DOHH2 (cell line): ENCODE data around the gene PLSCR4.

Experiments used
- H3F3A ChIP-seq: fragments of 200-600 bp; sonication (generic), shearing (Covaris generic); 2 replicates; pipeline ENCODE4 v1.6.0; 2016; ENCODE audit warnings: antibody characterized with exemption, mild to moderate bottlenecking; ENCODE audit not compliant: control insufficient read depth, insufficient read depth
- H3K27ac ChIP-seq: fragments of 200-600 bp; sonication (generic); 2 replicates; pipeline ENCODE4 v1.5.1; 2014; ENCODE audit warnings: low read depth, mild to moderate bottlenecking, low read length, moderate library complexity
- H3K27me3 ChIP-seq: fragments of 200-600 bp; sonication (generic); 2 replicates; pipeline ENCODE4 v1.6.1; 2014; ENCODE audit warnings: mild to moderate bottlenecking, low read length, mixed read lengths; ENCODE audit not compliant: control insufficient read depth
- H3K36me3 ChIP-seq: fragments of 200-600 bp; sonication (generic); 2 replicates; pipeline ENCODE4 v1.6.1; 2014; ENCODE audit warnings: mild to moderate bottlenecking, low read length, moderate library complexity, mixed read lengths; ENCODE audit not compliant: control insufficient read depth
- H3K4me1 ChIP-seq: fragments of 200-600 bp; sonication (generic); 2 replicates; pipeline ENCODE4 v1.6.1; 2014; ENCODE audit warnings: mild to moderate bottlenecking, low read length, mixed read lengths; ENCODE audit not compliant: control insufficient read depth
- H3K4me2 ChIP-seq: fragments of 200-600 bp; sonication (generic); 2 replicates; pipeline ENCODE4 v1.6.0; 2014; ENCODE audit warnings: mild to moderate bottlenecking, low read length, moderate library complexity
- H3K4me3 ChIP-seq: fragments of 200-600 bp; sonication (generic); 2 replicates; pipeline ENCODE4 v1.5.1; 2014; ENCODE audit warnings: mild to moderate bottlenecking, low read length, mixed read lengths
- H3K79me2 ChIP-seq: fragments of 200-600 bp; sonication (generic); 2 replicates; pipeline ENCODE4 v1.6.1; 2014; ENCODE audit warnings: mild to moderate bottlenecking, low read length, mixed read lengths; ENCODE audit not compliant: control insufficient read depth
- H3K9me2 ChIP-seq: fragments of 200-600 bp; sonication (generic); replicated peaks from 2 replicates; pipeline ENCODE4 v1.6.1; 2014; ENCODE audit warnings: mild to moderate bottlenecking, low read length, mixed read lengths; ENCODE audit not compliant: control insufficient read depth
- H3K9me3 ChIP-seq: fragments of 200-600 bp; sonication (generic); 2 replicates; pipeline ENCODE4 v1.6.1; 2014; ENCODE audit warnings: antibody characterized with exemption, low read length, mixed read lengths; ENCODE audit not compliant: control insufficient read depth, insufficient read depth
- H4K20me1 ChIP-seq: fragments of 200-600 bp; sonication (generic); 2 replicates; pipeline ENCODE4 v1.6.0; 2014; ENCODE audit warnings: low read depth, mild to moderate bottlenecking, antibody characterized with exemption, low read length, moderate library complexity; ENCODE audit not compliant: control insufficient read depth, insufficient read depth
- CTCF ChIP-seq: fragments of 200-600 bp; sonication (generic); IDR thresholded peaks from one replicate; pipeline ENCODE4 v1.5.1; 2014; ENCODE audit warnings: antibody characterized with exemption, mild to moderate bottlenecking, low read depth, low read length; ENCODE audit not compliant: poor library complexity, severe bottlenecking
- EZH2phosphoT487 ChIP-seq: fragments of 200-600 bp; sonication (generic); IDR thresholded peaks from 2 replicates; pipeline ENCODE4 v1.6.1; 2017; ENCODE audit warnings: borderline replicate concordance, mild to moderate bottlenecking, antibody characterized with exemption, low read length, moderate library complexity, mixed read lengths

Gene PLSCR4

DNA sequence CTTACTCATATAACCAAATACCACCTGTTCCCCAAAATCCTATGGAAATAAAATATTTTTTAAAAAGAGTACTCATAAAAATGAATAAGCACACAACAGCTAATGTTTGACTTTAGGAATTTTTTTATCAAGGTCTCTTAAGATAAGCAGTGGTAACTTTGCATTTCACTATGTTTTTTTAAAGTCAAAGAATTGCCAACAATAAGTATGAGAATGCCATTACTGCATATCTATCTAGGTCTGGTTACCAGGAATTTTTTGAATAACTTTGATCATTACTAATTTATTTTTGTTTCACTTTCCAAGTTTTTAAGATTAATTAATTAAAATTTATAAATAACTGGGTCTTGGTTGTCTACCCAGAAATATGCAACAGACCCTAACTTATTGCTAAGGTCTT is 41.5 kb downstream of the PLSCR4 start:
- TF ChIP-seq CTCF (no peak), EZH2phosphoT487 (no peak)
- H3K4me3 ChIP-seq: no peak overlapping the region
- H3K27me3 ChIP-seq: no peaks in the 10 kb centered on the region
- no peaks in the 10 kb centered on the region for H3K4me1 ChIP-seq
- H3K27ac ChIP-seq: no peak overlapping the region
- H3K79me2 ChIP-seq: no peaks in the 10 kb centered on the region
- H3K4me2 ChIP-seq: no peak overlapping the region
- H3K9me3 ChIP-seq: no peaks in the 10 kb centered on the region
- H3F3A ChIP-seq: no peaks in the 10 kb centered on the region
- no peaks in the 10 kb centered on the region for H3K9me2 ChIP-seq
- no peaks in the 10 kb centered on the region for H3K36me3 ChIP-seq
- no peaks in the 10 kb centered on the region for H4K20me1 ChIP-seq

DNA sequence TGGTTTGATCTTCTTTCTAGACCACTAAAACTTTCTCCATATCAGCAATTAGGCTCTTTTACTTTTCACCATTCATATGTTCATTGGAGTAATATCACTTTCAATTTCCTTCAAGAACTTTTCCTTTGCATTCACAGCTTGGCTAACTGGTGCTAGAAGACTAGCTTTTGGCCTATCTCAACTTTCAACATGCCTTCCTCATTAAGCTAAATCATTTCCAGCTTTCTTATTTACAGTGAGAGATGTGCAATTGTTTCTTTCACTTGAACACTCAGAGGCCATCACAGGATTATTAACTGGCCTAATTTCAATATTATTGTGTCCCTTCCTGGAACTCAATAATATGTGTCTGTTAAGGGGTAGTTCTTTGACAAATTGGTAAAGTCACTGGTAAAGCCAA is 47.1 kb downstream of the PLSCR4 start:
- TF ChIP-seq EZH2phosphoT487 (no peak), CTCF (no peak)
- Histone ChIP-seq H3F3A (no peaks in the 10 kb centered on the region), H3K79me2 (no peaks in the 10 kb centered on the region), H3K36me3 (no peaks in the 10 kb centered on the region), H3K4me2 (no peak overlapping the region), H4K20me1 (no peaks in the 10 kb centered on the region), H3K4me1 (no peaks in the 10 kb centered on the region), H3K9me3 (no peaks in the 10 kb centered on the region), H3K27ac (no peak overlapping the region), H3K4me3 (no peak overlapping the region), H3K27me3 (no peaks in the 10 kb centered on the region), H3K9me2 (no peaks in the 10 kb centered on the region)

DNA sequence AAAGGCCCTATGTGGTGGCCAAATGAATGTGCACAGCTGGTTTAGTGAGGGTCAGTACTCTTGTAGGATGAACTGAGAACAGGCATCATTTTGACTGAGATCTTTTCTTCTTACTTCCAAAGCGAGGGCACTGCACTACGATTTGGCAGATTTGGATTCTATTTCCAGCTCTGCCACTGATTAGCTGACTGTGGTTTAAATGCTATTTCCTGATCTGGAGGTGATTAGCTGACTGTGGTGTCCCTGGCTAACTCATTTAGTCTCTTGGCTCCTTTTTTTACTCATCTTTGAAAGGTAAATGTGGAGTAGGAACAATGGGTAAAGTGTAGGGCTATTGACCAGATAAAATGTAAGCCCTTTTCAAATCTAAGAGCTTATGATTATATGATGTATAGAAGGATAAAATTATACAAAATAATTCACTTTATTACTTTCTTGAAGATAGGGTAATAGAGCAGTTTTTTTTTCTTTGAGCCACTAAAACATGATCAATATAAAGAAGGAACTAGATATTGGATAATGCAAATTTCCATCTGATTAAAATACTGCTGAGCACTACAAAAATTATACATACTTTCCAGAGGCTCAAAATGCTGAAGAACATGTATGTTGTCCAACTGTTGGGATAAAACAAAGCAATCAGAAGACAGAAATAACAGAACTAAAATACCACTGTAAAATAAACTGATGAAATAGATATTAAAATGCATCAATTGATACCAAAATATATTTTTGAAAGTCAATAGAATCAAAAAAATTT is 50.3 kb downstream of the PLSCR4 start:
- TF ChIP-seq EZH2phosphoT487 (no peak), CTCF (no peak)
- Histone ChIP-seq H3K4me2 (no peak overlapping the region), H3K36me3 (no peaks in the 10 kb centered on the region)

More for the DNA sequence above, 50.3 kb downstream of the PLSCR4 start:
- Histone ChIP-seq H3K9me3 (no peaks in the 10 kb centered on the region), H3K79me2 (no peaks in the 10 kb centered on the region), H3F3A (no peaks in the 10 kb centered on the region), H3K27ac (no peak overlapping the region), H3K9me2 (no peaks in the 10 kb centered on the region), H3K27me3 (no peaks in the 10 kb centered on the region), H3K4me1 (no peaks in the 10 kb centered on the region), H3K4me3 (no peak overlapping the region), H4K20me1 (no peaks in the 10 kb centered on the region)
